HG03280 (cell line): ENCODE results near the gene IFNG.

Experiments used
- ATAC-seq: cut with Tn5 transposase; IDR thresholded peaks from one replicate; pipeline ENCODE4 v1.9.1; 2021; ENCODE audit warnings: mild to moderate bottlenecking, moderate library complexity; ENCODE audit not compliant: unreplicated experiment

The IFNG gene

DNA sequence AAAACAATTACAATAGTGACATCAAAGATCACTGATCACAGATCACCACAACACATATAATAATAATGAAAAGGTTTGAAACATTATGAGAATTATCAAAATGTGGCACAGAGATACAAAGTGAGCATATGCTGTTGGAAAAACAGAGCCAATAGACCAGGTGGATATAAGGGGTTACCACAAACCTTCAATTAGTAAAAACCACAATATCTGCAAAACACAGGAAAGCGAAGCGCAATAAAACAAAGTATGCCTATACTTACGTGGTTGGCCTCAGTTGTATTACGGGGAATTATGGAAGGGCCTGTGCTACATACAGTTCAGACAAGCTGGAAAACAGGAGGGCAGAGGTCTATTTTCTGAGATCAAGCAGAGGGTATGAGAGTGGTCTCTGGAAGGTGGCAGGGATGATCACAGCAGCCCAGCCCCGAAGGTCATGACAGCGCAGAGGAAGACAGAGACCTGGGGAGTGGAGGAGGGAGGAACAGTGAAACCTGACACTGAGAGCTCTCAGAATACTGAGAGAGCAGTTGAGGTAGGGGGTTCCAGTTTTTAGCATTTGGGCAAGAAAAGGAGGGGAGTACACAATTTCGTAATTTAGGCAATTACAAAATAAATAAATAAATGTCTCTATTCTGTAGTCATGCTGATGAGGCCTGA lies 41.3 kb downstream of the IFNG start:
- ATAC-seq: no peak

DNA sequence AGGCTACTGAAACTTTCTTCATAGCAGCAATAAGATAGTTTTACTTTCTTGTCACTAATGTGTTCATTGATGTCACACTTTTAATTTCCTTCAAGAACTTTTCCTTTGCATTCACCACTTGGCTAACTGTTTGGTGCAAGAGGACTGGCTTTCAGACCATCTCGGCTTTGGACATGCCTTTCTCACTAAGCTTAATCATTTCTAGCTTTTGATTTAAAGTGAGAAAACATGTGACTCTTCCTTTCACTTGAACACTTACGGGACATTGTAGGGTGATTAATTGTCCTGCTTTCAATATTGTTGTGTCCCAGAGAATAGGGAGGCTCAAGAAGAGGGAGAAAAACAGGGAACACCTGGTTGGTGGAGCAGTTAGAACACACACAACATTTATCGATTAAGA lies 41.9 kb downstream of the IFNG start:
- ATAC-seq: no peak

DNA sequence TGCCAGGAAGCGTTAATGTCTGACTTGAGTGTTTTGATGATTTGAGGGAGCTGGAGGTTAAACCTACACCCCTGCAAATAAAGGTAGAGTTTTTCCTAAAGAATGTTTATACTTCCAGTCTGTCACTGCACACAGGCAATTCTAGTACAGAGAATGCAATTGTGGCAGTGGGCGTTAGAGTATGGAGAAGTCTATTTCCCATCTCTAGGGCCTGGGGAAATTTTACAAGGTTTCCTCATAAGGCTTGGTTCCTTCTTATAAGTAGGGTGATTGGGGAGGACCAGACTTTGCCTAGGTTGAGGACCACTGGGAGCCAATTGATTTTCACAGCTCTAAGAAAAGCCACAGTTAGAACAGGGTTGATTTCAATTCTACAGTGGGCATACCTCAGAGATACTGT lies 44.3 kb downstream of the IFNG start:
- ATAC-seq: no peak

DNA sequence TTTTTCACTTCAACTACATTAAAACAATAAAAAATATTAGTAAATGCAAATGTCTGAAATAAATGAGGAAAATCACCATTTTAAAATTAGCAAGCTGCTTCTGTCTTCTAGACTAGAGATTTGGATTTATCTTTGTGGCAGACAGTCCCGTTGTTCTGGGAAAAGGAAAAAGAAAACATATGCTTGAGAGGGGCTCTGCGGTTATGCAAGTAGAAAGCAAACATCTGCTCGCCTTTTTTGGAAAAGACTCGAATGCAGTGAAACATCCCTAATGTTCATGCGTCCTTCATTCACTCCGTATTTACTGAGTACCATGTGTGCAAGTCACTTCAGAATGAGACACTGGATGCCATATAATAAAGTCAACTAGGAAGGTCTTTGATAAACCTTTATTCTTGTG lies 44.9 kb downstream of the IFNG start:
- ATAC-seq: no peak

DNA sequence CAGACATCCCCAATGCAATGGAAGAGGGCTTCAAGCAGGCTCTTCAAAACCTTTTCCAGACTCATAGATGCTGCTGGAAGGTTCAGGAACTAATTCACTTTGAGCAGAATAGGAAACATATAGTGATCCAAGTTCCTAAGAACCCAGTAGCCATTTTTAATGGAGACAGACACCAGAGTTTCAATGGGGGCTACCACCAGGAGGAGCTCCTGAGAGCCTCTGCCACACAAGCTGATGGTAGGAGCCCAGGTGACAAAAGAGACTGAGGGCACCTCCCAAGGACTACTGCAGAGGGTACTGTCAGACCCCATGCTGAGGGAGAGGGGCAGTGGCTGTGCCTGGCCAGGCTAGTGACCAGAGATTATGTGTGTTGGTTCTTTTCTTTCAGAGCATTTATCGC lies 45.9 kb downstream of the IFNG start:
- ATAC-seq: no peak

DNA sequence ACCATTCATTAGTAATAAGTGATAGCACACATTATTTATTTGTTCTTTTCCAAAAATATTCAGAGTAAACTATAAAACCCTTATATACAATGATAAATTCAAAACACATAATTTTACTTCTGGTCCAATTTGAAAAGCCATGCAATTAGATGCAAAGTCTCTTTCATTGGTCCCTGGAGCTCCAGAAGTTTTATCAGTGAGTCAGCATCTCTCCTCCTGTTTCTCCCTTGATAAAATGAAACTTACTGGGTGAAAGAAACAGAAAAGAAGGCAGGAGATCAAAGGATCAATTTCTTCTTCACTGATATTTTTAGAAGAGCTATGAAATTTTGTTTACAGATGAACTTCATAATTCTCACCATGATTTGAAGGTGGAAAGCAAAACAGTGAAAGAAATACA lies 47.5 kb downstream of the IFNG start:
- no peak for ATAC-seq

DNA sequence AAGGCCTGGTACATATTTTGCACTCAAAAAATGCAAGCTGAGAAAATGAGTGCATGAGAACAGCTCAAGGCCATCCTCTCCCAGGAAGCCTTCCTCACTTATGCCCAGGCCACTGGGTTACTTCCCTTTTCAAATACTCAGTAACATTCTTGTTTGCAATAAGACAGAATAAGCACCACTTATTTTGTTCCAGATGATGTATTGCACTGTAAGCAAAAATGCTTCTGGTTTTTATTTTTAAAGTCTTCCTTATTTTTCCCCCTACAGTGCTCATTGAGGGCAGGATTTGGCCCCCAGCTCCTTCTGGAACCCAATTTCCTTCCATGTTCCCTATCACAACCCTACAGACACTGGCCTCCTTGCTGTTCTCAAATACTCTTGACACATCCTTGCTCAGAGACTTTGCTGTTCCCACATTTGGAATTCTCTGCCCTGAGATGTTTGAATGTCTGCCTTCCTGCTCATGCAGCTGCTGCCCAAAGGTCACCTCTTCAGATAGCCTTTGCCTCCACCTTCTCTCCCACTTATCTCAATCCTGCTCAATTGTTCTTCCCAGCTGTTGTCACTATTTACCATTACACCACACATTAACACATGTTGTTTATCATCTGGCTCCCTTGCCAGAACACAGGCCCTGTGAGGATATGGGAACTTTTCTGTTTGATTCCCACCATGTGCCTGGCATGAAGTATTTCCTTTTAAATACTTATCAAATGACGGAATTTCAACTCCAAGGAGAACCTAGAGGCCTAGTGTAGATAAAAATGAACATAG lies 49.9 kb downstream of the IFNG start:
- ATAC-seq: no peak

DNA sequence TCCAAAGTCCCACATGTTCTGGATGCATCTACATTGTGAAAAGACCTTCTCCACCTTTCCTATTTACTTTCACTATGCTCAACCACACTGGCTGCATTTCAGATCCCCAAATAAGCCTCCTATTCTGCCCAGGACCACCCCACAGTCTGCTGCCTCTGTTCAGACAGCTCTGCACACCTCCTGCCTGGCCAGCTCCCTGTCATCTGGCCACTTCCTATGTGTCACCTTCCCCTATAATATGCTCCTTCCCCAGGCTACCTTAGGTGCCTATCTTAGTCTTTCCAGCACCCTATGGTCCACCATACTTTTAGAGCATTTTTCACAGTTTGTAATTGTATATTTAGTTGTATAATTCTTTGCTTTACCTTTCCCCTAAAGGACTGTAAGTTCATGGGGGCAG lies 50.5 kb downstream of the IFNG start:
- no peak for ATAC-seq

DNA sequence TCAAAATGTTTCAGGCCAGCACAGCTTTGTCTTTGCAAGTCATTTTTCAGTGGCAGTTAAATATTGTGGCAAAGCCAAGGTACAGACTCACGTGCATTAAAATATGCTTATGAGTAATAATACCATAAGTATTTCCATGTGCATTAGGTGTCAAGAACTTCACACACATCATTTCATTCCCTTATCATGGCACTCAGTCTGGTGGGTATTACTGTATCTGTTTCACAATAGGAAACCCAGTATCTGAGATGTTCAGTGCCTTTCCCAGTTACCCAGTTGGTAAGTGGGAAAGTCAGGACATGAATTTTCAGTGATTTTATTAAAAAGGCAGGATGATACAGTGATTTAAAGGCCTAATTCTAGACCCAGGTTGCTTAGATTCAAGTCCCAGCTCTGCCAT lies 52.9 kb downstream of the IFNG start:
- no peak for ATAC-seq

DNA sequence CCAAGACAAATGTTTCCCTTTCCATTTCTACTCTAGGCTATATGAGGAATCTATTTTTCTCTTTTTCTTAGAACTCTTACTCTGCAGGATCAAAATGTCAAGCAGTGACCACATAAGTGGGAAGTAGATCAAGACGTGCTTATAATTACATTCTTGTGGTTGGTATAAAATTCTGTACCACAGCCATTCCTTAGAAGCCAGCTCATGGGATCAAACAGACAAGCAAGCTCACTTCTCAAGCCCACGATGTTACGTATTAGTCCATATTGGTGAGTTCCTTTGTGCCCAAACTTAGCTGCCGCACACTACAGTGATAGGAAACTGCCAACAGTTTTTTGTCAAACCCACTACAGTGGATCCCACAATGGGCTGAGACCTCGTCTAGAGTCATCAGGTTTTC lies 53.4 kb downstream of the IFNG start:
- ATAC-seq: no peak
